GM21576 (cell line): ENCODE data around the gene HSD17B10.
A peak's percentile ranks its signal among the peaks of the same experiment; 100 is the strongest.
"Not testable (repeated sequence)": the region's sequence is repeated elsewhere in the genome, so short reads cannot be mapped to it uniquely, and the experiment has no call there.

Experiments
- ATAC-seq: cut with Tn5 transposase; IDR thresholded peaks from one replicate; pipeline ENCODE4 v1.9.1; 2021; ENCODE audit warnings: mild to moderate bottlenecking, moderate library complexity; ENCODE audit not compliant: unreplicated experiment

HSD17B10 gene

GRCh38 chrX:53438174-53438831 is 4.1 kb upstream of the HSD17B10 start:
- ATAC-seq, result no peak

DNA sequence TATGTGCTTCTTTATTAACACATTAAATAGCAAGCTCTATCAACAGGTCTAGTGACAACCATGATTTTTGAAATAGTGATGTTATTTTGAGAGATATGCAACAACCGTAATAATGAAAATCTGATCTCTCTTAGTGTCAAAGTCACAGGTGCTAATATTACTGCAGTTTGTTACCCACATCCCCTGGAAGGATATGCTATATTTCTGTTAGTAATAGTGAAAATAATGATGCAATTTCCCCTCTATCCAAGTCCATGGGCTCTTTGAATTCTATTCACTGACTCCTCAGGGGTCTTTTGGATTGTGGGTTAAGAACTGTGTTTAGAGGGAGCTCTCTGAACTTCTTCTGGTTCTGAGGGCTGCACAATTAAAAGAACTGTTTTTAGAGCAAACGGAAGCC is 3.0 kb upstream of the HSD17B10 start:
- no peak for ATAC-seq

GRCh38 chrX:53435997-53436396 is 1.8 kb upstream of the HSD17B10 start:
- peak; percentile 66 for ATAC-seq

DNA sequence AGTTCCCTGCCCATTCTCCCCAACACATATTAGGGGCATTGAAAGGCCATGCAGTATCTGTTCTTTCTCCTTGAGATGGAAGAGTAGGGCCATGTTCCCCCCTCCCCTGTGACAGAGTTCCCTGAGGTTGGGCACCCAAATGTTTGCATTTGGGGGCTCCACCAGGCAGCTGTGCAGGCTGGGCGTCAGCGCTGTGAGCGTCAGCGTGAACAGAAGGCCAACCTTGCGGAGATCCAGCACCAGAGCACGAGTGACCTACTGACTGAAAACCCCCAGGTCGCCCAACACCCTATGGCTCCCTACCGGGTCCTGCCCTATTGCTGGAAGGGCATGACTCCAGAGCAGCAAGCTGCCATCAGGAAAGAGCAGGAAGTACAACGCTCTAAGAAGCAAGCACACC is 3.9 kb downstream of the HSD17B10 start:
- ATAC-seq, result no peak

GRCh38 chrX:53429755-53430154 is 4.4 kb downstream of the HSD17B10 start:
- no peak for ATAC-seq

DNA sequence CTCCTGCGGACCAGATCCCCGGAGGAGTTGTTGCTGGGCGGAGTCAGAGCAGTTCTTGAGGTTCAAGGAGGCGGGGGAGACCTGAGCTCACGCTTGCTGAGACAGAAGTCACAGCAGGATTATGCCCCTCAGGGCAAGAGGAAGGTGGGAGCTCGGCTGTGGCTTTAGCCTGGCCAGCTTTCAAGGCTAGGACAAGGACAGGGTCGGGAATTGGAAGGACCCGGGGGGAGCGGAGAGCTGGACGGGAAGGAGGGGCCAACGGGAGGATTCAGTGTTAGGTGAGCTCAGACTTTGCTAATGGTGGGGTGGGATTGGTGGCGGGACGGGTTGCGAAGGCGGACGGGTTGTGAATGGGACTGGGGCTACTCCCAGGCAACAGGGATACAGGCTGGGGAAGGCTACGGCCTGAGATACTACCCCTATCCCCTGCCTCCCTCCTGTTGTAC is 11.3 kb downstream of the HSD17B10 start, which contains the start of gene RIBC1:
TSS of gene RIBC1 (plus strand) at position 13 of the 446 bp plus-strand sequence. CDS start 3,404 bp downstream, outside the sequence.
- no peak for ATAC-seq

- ATAC-seq, result peak; percentile 93
Measured at GRCh38 chrX:53422086-53422860, 11.9 kb downstream of the HSD17B10 start, which contains the start of gene SMC1A. Gene SMC1A, minus strand, starts transcription at chrX:53422654. Its CDS starts 54 bp downstream, at chrX:53422600.

DNA sequence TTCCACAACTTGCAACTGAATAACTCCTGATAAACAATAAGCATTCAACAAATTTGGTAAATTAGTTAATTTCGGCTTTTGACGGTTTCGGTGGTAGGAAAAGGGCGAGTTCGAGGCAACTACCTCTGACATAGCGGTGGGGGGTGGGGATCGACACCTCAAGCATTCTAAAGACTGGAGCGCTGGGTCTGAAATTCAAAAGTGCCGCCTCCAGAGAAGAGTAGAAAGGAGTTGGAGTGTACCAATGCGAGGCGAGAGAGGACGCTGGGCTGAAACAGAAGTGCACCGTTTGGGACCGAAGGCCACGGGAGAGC is 12.4 kb downstream of the HSD17B10 start:
- ATAC-seq, result peak; percentile 9

- ATAC-seq, result no peak
Measured at GRCh38 chrX:53421125-53421524, 13.0 kb downstream of the HSD17B10 start.

GRCh38 chrX:53420351-53420750 is 13.8 kb downstream of the HSD17B10 start:
- ATAC-seq, result not testable (repeated sequence)

DNA sequence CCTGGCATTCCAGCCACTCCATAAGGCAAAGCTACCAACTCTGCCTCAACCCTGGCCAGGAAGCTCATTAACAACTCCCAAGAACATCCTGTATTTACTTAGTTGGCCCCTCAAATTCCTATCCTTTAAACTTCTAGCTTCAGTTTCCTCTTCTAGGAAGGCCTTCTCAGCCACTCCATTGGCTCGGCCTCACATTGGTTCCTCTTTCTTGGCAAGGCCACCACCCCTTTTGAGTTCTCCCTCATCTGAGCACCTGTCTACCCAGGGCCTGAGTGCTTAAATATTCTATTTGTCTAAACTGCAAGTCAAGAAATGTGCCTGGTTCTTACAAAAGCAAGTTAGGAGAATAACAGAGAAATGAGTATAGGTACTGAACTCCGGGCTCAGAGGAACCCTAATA is 21.7 kb downstream of the HSD17B10 start:
- ATAC-seq, result no peak

DNA sequence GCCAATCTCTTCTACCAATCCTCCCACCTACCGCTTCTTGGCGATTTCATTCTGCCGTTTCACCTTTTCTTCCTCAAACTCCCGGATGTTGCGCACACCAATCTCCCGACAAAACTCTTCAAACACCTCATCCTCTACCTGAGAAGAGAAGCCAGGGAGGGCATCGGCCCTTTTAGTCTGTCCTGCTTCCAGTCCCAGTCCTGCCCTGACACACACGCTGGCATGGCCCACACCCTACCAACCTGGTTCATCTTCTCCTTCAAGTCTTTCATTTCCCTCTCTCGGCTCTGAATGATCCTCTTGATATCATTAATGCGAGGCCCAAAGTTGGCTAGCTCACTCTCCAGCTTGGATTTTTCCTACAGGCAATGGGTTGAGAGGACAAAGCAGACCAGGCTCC is 30.6 kb downstream of the HSD17B10 start:
- ATAC-seq, result no peak

DNA sequence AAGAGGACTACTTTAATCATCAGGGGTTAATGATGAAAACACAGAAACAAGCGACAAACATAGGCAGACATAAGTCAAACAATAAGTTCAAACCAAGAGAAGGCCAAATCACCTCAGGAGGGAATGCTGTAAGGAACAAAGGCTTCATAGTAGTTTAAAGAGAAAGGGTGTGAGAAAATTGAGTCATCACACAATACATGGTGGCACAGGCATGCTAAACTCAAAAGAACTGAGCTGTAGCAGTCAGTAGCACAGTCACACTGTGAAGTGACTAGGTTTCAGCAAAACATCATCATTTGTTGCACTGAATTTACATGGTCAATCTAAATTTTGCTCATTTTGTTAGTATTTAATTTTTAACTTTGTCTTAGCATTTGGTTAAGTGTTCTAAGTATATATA is 36.0 kb downstream of the HSD17B10 start:
- ATAC-seq, result no peak

DNA sequence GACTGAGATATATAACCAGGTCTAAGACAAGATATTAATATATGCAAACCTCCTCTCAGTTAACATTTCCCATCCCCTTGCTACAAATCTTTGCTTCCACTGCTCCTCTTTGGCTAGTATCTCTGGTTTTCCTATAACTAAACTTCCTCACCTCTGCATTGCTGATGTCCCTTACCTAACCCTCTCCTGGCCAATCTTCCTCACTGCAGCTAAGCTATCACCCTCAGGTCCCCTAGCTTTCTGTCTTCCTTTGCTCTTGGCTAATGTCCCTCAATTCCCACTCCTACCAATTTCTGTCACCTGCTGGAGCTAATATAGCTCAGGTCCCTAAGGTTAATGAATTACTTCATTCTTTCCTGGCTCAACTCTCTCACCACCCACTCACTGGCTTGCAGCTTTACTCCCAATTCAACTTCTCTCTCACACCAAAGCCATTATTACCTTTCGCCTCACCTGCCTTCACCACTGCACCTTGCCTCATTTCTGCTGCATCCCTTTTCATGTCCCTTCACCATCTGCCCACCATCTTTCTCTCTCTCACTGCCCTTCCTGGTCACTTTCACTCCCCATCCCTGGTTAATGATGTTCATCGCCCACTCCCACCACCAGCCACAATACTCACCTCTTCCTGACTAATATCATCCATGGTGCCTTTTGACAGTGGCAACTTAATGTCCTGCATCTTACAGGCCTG is 38.4 kb downstream of the HSD17B10 start:
- no peak for ATAC-seq

DNA sequence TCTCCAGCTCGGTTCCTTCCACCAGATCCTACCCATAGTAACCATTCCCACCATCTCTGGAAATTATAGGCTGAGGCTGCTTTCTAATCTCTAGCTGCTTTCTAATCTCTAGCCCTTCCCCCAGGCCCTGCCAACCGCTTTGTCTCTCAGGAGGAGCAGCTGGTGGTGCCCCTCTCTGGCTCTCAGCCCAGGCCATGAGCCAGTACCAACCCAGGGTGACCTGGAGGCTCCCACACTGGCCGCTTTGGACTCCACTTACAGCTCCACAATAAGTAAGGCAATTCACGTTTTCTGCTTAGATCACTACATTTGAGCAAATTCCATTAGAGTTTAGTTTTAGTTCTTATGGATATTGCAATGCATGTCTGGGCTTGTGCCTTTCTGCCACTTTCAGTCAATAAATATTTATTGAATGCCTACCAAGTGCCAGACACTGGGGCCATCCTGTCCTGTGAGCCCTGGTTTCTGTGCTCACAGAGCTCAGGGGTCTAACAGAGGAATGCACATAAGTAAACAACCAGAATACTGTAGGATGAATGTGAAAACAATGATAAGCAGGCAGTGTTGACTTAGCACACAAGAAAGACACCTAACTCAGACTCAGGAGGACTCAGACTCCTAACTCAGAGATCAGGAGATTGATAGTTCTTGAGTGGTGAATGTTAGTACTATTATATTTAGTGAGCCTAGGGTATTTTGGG is 50.6 kb downstream of the HSD17B10 start:
- no peak for ATAC-seq
